Hematopoietic multipotent progenitor cell treated with erythropoietin and hydrocortisone succinate and interleukin-3 and kit ligand, for 15 days (in vitro differentiated cells): ENCODE data around the gene PGM1.
A peak's percentile ranks its signal among the peaks of the same experiment; 100 is the strongest.

Source experiments
- DNase-seq: peaks from one replicate; pipeline ENCODE4 v3.0.0-alpha.2; 2015; ENCODE audit warnings: low spot score

The PGM1 gene

DNA sequence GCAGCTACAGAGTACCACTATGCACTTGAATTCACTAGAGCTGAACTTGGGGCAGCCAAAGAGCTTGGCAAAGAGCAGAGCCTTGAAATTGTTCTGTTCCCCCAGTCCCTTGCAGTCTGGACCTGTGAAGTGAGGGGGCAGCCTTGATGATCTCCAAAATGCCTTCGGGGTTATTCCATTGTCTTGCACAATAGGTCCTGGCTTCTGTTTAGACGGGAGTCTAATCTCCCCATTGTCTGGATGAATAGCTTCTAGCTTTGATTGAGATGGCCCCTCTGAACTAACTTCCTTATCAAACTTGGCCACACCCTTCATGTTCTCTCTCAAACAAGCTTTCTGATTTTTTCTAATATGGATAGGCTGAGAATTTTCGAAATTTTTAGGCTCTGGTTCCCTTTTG lies 72.6 kb downstream of the PGM1 start:
- no peak for DNase-seq

- no peak for DNase-seq
These were observed 75.1 kb downstream of the PGM1 start for GRCh38 chr1:63668298-63668697.

DNA sequence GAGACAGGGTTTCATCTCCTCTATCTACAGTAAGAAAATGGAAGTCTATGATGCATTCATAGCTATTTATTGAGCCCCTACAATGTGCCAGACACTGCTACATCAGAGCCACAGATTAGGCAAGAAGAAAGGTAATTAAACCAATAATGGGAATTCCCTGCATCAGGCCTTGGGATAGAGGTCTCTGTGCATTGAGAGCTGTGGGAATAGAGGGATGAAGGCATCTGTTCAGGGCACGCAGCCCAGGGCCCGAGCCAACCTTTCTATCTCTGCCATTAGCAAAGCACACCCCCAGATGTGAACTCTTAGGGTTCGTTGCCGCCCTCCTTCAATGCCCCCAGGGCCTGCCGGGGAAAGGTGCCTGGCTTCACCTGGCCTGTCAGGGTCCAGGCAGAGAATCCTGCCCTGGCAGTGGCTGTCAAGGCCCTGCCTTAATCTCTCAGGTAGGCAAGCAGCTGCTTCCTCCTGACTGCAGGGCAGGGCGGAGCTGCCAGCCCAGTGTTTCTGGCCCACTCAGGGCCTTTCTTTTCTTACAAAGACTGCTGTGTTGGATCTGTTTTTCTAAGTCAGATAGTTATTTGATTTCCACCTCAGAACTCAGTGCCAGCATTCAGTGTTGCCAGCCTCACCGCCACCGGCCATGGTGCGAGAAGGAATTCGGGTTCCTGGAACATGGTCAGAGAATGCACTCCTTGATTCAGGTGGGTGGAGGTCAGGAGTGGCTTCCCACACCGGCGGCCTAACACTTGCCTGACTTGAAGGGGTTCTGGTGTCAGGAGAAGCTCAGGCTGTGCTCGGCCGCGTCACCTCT lies 76.1 kb downstream of the PGM1 start:
- no peak for DNase-seq

GRCh38 chr1:63670164-63670563 lies 77.0 kb downstream of the PGM1 start:
- no peak for DNase-seq

- DNase-seq, result no peak
These were observed 78.3 kb downstream of the PGM1 start for GRCh38 chr1:63671514-63671913.

DNA sequence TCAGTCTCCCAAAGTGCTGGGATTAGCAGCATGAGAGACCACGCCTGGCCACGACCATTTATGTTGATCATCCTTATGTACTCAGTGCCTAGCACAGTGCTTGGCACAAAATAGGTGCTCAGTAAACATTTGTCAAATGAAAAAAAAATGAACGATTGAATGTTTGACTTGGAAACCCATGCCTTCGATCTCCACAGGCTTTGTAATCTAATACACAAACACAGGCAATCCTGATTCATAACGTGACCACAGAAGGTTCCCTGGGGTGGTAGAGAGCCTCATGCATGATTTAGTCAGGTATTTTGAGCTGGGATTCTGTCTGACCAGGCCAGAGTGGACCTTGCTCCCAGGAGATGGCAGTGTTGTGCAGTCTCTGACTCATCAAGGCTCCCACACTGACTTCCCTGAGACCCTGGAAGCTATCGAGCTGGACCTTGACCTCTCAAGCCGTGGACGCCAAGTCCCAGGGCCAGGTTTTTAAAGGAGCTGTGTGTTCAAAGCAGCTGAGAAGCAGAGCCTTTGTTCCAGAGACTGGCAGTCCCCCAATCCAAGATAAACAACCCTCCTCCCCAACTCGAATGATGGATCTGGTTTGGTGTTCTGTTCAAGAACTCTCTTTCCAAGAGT lies 81.1 kb downstream of the PGM1 start:
- DNase-seq, result no peak

DNA sequence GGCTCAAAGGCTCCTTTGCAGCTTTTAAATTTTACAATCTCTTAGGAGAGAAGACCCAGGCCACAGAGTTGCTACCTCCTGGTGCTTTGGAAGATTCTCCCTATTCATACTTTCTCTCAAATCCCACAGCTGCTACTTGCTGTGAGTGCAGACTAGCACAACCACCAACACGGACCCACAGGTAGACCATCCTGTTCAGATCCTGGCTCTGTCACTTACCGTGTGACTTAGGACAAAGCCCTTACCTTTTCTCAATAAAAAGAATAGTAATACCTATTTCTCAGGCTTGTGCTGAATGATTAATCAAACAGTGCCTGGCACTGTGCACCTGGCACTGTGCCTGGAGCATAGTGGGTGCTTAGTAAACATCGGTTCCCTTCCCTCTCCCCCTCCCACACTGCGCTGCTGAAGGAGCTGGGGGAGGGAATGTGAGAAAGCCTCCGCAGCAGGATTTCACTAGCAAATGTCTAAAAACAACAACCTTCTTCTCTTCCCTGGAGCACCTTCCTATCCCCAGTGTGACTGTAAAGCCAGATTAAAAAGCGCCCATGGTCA lies 81.7 kb downstream of the PGM1 start:
- DNase-seq, result no peak

DNA sequence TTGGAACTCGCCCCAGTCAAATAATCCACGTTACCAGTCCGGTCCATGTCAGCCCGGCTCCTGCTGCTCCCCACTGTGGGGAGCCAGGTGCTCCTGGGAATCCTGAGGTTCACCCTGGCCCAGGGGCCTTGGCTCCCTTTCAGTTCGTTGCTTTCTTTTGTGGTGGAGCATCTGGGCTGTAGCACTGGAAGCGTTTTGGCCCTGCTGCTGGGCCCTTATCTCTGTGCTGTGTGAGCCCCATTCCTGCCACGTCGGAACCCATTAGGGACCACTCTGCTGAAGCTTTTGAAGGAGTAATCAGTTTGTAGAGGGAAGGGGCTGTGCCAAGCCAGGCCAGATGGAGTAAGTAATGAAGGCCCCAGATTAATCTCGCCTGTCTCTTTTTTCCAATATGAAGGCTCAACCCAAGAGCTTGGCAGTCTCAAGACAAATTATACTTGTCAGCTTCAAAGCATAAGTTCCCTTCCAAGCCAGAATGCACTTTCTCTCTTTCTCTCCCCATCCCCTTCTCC lies 82.3 kb downstream of the PGM1 start:
- DNase-seq, result no peak

DNA sequence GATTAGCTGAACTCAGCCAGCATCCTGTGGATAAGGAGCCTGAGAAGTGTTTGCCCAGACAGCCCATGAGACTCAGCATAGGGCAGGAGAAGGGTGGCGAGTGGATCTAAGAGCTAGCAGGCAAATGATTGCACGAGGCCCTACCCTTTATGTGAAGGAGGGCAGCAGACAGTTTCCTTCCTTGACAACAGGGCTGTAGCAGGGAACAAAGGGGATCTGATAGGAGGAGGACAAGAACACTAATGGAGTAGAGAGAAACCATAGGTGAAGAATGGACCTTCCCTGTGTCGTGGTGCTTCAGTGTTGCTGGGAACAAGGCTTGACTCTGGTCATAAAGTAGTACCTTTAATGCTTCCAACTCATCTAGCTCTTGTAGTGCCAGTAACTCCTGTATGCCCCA lies 84.3 kb downstream of the PGM1 start:
- DNase-seq, result no peak

- no peak for DNase-seq
These were observed 85.0 kb downstream of the PGM1 start for GRCh38 chr1:63678200-63678599.

- no peak for DNase-seq
These were observed 85.9 kb downstream of the PGM1 start for GRCh38 chr1:63679076-63679475.

DNA sequence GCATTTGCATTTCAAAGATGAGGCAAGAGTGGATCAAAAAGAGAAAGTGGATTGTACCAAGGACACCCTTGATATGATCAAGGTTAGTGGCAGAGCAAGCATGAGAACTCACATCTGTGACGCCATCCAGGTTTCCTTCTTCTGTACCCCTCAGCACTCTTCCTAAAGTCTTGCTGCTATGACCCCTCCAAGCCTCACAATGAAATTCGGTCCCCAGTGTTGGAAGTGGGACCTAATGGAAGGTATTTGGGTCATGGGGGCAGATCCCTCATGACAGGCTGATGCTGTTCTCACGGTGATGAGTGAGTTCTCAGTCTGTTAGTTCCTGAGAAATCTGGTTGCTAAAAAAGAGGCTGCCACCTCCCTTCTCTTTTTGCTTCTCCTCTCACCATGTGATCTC lies 86.4 kb downstream of the PGM1 start:
- DNase-seq, result no peak

DNA sequence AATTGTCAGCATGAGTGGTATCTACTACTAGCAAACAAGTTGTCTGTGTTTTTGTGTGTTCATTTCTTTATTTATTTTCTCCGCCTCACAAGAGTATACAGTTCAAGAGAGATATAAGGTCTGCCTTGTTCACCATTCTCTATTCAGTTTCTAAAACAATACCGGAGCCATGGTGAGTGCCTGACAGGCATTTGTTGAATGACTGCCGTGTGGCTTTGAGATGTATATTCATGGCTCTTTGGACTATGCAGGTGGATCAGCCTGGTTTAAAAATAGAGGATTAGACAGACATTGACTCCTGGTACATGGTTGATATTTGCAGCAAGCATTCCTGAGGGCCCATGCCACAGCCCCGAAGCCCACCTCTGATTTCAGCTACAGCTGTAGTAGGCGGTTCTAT lies 89.7 kb downstream of the PGM1 start:
- DNase-seq, result no peak

DNA sequence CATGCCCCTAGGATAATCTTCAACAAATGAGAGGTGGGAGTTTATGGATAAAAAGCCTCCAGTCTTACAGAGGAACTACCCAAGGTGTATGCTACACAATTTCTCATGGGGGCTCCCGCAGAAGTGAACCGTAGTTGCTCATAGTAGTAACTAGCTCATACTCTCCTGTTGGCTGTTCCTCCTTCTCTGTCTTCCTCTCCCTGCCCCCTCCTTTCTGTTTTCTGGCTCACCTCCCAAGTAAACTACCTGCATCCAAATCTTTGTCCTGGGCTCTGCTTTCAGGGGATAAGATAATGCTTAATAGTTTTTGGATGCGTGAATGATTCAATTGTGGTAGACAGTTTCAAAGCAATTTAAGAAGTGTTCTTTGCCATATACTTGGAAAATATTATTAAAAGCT lies 90.5 kb downstream of the PGM1 start:
- no peak for DNase-seq

- no peak for DNase-seq
These were observed 93.5 kb downstream of the PGM1 start for GRCh38 chr1:63686696-63687095.

GRCh38 chr1:63688302-63688890 lies 95.2 kb downstream of the PGM1 start:
- DNase-seq, result no peak

DNA sequence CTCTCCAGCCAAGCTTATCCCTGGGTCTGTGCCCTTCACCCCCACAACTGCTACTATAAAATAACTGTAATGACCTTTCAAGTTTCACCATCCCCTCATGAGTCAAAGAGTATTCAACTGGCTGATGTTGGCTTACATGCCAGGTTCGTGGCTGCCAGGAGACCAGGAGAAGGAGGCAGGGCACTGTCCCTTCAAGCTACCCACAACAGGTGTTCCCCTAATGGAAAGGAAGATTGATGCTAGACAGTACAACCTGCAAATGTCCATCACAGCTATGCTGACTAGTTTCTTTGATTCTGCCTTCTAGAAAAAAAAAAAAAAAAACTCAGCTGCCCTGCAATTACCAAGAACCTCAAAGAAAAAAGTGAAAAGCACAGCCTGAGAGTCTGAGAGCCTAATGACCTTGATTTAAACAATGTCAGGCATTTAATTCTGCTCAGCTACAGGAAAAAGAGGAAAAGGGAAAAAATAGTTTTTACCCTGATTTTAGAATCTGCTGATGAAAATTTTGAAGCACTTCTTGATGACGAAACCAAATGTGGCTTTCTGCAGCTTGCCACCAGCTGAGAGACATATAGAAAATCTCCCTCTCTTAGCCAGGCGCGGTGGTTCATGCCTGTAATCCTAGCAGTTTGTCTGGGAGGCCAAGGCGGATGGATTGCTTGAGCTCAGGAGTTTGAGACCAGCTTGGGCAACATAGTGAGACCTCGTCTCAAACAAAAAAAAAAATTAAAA lies 97.9 kb downstream of the PGM1 start:
- no peak for DNase-seq

- peak; percentile 3 for DNase-seq
These were observed 98.7 kb downstream of the PGM1 start for GRCh38 chr1:63691701-63692425.

DNA sequence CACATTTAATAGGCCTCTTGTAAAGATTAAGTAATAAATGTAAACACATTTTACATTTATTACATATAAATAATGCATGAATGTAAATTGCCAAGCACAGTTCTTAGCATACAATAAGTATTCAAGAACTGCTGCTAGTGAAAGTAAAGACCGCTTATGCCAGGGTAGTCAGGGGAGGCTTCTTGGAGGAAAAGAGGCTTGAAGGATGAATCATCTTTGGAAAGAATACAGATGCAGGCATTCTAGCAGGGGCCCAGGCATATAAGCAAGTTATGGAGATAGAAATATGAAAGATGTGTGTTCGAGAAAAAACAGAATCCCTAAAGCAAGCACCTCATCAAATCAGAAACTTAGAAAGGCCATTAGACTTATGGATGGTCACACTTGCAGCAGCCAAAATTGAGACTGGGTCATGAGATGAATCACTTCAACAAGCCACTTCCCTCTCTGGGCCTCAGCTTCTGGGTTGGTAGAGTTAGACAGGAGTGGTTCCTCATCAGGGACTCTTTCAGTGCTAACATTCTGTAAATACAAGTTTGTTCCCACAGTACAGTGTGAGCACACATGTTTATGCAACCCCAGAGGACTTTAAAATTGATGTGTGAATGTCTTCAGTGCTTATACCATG lies 100.8 kb downstream of the PGM1 start:
- no peak for DNase-seq

DNA sequence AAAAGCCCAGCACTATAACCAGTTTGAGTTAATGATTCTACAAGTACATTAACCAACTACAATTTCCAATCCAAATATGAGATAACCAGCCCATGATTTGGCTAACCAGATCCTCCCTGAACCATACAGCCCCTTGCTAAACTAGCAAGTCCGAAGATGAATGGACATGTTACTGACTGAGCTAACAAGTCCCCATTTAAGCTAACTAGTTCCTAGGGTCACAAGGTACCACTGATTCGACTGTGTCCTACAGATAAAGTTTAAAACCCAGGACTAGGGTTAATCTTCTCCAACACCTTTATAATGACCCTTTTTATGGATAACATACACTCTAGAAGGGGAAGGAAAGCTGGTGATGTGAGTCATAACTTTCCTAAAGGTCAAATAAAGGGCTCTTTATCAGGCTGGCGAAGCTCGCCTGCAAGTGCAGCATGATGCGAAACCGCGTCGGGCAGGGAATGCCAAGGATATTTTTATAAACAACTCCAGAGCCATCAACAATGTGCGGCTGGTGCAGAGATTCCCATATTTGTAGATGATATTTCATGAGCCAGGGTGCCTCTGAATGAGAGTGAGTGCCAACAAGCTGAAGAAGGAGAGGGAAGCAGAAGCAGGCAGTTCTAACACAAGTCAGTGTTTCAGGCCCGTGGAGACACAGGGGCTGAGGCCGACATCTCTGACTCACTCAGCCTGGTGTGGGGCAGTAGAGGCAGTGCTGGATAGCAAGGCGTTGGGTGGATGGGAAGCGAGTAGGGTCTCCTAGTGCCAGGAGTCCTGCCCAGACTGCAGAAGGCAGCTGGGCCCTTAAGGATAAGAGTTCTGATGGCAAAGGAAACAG lies 105.0 kb downstream of the PGM1 start:
- no peak for DNase-seq
